ENCODE results near the gene NDUFC2. TPM values are rescaled to one million over a fixed set of nuclear protein-coding genes. Genes with fewer than 3 reads are reported as not detected.
A peak's percentile ranks its signal among the peaks of the same experiment; 100 is the strongest.
"Not testable (repeated sequence)": the region's sequence is repeated elsewhere in the genome, so short reads cannot be mapped to it uniquely, and the experiment has no call there.

The NDUFC2 gene
- total RNA-seq, 4 donors from 2014 or later = 67.8 to 86.3 (median 76.0) TPM

DNA sequence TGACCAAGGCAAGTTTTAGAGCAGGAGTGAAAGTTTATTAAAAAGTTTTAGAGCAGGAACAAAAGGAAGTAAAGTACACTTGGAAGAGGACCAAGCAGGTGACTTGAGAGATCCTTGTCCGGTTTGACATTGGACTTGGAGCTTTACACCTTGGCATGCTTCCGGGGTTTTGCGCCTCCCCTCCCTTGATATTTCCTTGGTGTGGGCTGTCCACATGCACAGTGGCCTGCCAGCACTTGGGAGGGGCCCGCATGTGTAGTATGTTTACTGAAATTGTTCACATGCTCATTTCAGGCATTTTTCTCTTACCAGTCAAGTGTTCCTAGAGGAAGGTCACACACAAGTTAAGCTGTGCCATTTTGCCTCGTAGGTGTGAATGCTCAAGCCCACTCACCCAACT lies 35.0 kb downstream of the NDUFC2 start:
- no peak for DNase-seq
- 76 to 87% methylated on average over 5 of the region's 5 CpGs for WGBS, 2 donors
- TF ChIP-seq CTCF (IDR thresholded peaks at IDR 0.05) (no peak), POLR2A (IDR thresholded peaks at IDR 0.05) (no peak)

DNA sequence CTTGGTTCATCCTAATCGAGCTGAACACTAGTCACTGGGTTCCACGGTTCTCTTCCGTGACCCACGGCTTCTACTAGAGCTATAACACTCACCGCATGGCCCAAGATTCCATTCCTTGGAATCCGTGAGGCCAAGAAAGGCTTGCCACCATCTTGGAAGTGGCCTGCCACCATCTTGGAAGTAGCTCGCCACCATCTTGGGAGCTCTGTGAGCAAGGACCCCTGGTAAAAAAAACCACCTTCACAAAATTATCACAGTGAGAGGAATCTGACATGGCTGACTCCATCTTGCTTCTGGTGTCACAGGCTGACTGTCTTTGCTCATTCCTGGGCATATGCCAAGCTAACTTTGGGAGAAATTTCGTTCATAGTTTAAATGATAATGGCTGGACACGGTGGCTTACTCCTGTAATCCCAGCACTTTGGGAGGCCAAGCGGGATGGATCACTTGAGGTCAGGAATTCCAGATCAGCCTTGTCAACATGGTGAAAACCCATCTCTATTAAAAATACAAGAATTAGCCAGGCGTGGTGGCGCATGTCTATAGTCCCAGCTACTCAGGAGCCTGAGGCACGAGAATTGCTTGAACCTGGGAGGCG lies 37.7 kb downstream of the NDUFC2 start:
- no peaks in the 10 kb centered on the region for H3K36me3 ChIP-seq
- no peak overlapping the region for H3K27ac ChIP-seq
- no peaks in the 10 kb centered on the region for H3K27me3 ChIP-seq
- peaks cover 0 to 39% (median 21%) of the 10 kb centered on the region in 3 donors for H3K4me1 ChIP-seq
- intact Hi-C loops (cut with DNase I) = no loop called here
- TF ChIP-seq POLR2A (IDR thresholded peaks at IDR 0.05) (no peak), CTCF (IDR thresholded peaks at IDR 0.05) (no peak)
- no peaks in the 10 kb centered on the region for H3K9me3 ChIP-seq
- WGBS, 2 donors = 62 to 76% methylated on average over 9 to 12 of the region's 14 CpGs
- H3K4me3 ChIP-seq = no peak overlapping the region
- no peak for DNase-seq

More for the DNA sequence above, 35.0 kb downstream of the NDUFC2 start:
- Histone ChIP-seq H3K9me3 (no peaks in the 10 kb centered on the region), H3K4me1 (peaks cover 0 to 29% (median 18%) of the 10 kb centered on the region in 3 donors), H3K27ac (no peak overlapping the region), H3K4me3 (no peak overlapping the region), H3K27me3 (no peaks in the 10 kb centered on the region), H3K36me3 (no peaks in the 10 kb centered on the region)
- intact Hi-C loops (cut with DNase I) = no loop called here

DNA sequence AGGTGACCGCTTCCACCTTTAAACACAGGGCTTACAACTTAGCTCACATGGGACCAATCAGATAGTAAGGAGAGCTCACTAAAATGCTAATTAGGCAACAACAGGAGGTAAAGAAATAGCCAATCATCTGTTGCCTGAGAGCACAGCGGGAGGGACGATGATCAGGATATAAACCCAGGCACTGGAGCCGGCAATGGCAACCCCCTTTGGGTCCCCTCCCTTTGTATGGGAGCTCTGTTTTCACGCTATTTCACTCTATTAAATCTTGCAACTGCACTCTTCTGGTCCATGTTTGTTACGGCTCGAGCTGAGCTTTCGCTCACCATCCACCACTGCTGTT lies 38.3 kb downstream of the NDUFC2 start:
- H3K9me3 ChIP-seq; H3K27me3 ChIP-seq; intact Hi-C loops (cut with DNase I); H3K36me3 ChIP-seq; DNase-seq; H3K27ac ChIP-seq; H3K4me3 ChIP-seq: not testable (repeated sequence)
- peaks cover 0 to 39% (median 21%) of the 10 kb centered on the region in 3 donors for H3K4me1 ChIP-seq
- WGBS, 2 donors = 93 to 94% methylated on average over 8 of the region's 8 CpGs

DNA sequence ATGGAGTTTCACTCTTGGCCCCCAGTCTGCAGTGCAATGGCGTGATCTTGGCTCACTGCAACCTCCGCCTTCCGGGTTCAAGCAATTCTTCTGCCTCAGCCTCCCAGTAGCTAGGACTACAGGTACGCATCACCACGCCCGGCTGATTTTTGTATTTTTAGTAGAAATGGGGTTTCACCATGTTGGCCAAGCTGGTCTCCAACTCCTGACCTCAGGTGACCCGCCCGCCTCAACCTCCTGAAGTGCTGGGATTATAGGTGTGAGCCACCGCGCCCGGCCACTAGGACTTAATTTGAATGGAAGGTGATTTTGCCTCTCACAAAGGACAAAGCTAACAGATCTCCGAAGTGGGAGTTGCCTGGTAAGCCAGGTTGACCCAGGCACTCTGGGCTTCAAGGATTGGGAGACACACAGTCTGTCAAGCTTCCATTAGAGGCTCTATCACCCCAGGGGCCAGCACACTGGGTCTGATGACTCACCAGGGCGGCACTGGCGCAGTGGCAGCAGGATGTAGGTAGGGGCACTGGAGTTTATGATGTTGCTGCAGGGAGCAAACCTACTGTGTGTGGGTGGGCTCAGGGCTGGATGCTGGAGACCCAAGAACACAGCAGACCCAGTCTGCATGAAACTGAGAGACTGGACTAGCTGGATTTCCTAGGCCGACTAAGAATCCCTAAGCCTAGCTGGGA lies 38.8 kb downstream of the NDUFC2 start:
- DNase-seq = no peak
- Histone ChIP-seq H3K27me3 (no peaks in the 10 kb centered on the region), H3K9me3 (no peaks in the 10 kb centered on the region), H3K4me1 (peaks cover 0 to 33% (median 19%) of the 10 kb centered on the region in 3 donors), H3K36me3 (no peaks in the 10 kb centered on the region), H3K27ac (peak overlapping the region in 2 of 4 donors; percentile 4 to 48), H3K4me3 (no peak overlapping the region)
- WGBS, 2 donors = 87 to 89% methylated on average over 7 to 8 of the region's 15 CpGs
- intact Hi-C loops (cut with DNase I) = no loop called here
- TF ChIP-seq POLR2A (IDR thresholded peaks at IDR 0.05) = no peak
- TF ChIP-seq CTCF (IDR thresholded peaks at IDR 0.05) = no peak

- no peaks in the 10 kb centered on the region for H3K36me3 ChIP-seq
- H3K4me1 ChIP-seq = peaks cover 0 to 27% (median 14%) of the 10 kb centered on the region in 3 donors
- no peaks in the 10 kb centered on the region for H3K27me3 ChIP-seq
- H3K4me3 ChIP-seq = peak overlapping the region in 3 of 4 donors; percentile 3 to 42 (median 4)
- intact Hi-C loops (cut with DNase I) = no loop called here
- no peaks in the 10 kb centered on the region for H3K9me3 ChIP-seq
- DNase-seq = no peak
- 17% methylated on average over 7 of the region's 7 CpGs for WGBS, 2 donors
- H3K27ac ChIP-seq = peak overlapping the region; percentile 4 to 54 (median 38)
- no peak for TF ChIP-seq CTCF (IDR thresholded peaks at IDR 0.05)
- no peak for TF ChIP-seq POLR2A (IDR thresholded peaks at IDR 0.05)
These were observed 39.6 kb downstream of the NDUFC2 start for GRCh38 chr11:78039919-78040671.
